Left lung (tissue), 10 donors: ENCODE measurements around the gene KRTAP19-6. TPM values are rescaled to one million over a fixed set of nuclear protein-coding genes. Genes with fewer than 3 reads are reported as not detected.
"Not testable (repeated sequence)": the region's sequence is repeated elsewhere in the genome, so short reads cannot be mapped to it uniquely, and the experiment has no call there.

Experiments
- ATAC-seq: fragments of 200-7000 bp; cut with Tn5 transposase; one replicate; pipeline ENCODE4 v1.9.1; 2020; ENCODE audit warnings: moderate library complexity
- DNase-seq, 4 donors: peaks; one replicate each; pipeline ENCODE4 v3.0.0-alpha.2; 2013 to 2020
- H3K27ac ChIP-seq, 2 donors: fragments of 200-600 bp; sonication (generic) in 1 of 2; one replicate each; pipeline versions ENCODE4 v1.5.0 to v1.8.0; 2020 to 2021
- H3K27me3 ChIP-seq, 2 donors: fragments of 200-600 bp; sonication (generic) in 1 of 2; one replicate each; pipeline versions ENCODE4 v1.5.0 to v1.8.0; 2020 to 2021
- H3K36me3 ChIP-seq, 2 donors: fragments of 200-600 bp; sonication (generic) in 1 of 2; one replicate each; pipeline versions ENCODE4 v1.5.0 to v1.8.0; 2020 to 2021
- H3K4me1 ChIP-seq, 2 donors: fragments of 200-600 bp; one replicate each; pipeline ENCODE4 v1.8.0; 2021
- H3K4me3 ChIP-seq, 2 donors: fragments of 200-600 bp; sonication (generic) in 1 of 2; one replicate each; pipeline versions ENCODE4 v1.5.0 to v1.8.0; 2020 to 2021; ENCODE audit warnings: mild to moderate bottlenecking in 1 of 2
- H3K9me3 ChIP-seq, 2 donors: fragments of 200-600 bp; sonication (generic) in 1 of 2; one replicate each; pipeline versions ENCODE4 v1.5.0 to v1.8.0; 2020 to 2021
- CTCF ChIP-seq, 2 donors: fragments of 200-600 bp; sonication (generic) in 1 of 2; IDR thresholded peaks; one replicate each; pipeline versions ENCODE4 v1.5.0 to v1.8.0; 2021; ENCODE audit warnings: antibody characterized with exemption in 2 of 2
- intact Hi-C, 2 donors: fragments of 100-400 bp; cut with DNase I; formaldehyde crosslinking; loops; one replicate each; pipeline versions ENCODE4 v1.11.2 to v1.14.2; 2022
- polyA plus RNA-seq, 6 donors: library from polyadenylated mRNA; unstranded; fragments of 120-200 nt; gene quantifications; one replicate each; pipeline ENCODE4 v1.2.1, GENCODE V29; 2013; ENCODE audit not compliant: insufficient read length in 6 of 6
- total RNA-seq, 2 donors: library from RNA; stranded (reverse); fragmentation: NEBNext Ultra II Directional; extraction: Animal tissue kit (Norgen Biotek cat#: 25700); gene quantifications; one replicate each; pipeline ENCODE4 v1.2.1, GENCODE V29; 2021
- donor health status: DM: no; HTN: yes; CAD: no.
- donor health status: DM: no; HTN: no; CAD: no.

The KRTAP19-6 gene
- total and polyA plus RNA-seq, 8 donors, result not detected

- H3K4me1 ChIP-seq, intact Hi-C loops, H3K36me3 ChIP-seq, H3K9me3 ChIP-seq, H3K27me3 ChIP-seq, H3K4me3 ChIP-seq, DNase-seq, H3K27ac ChIP-seq, ATAC-seq: not testable (repeated sequence)
- peak in 1 of 2 donors; percentile 27 for TF ChIP-seq CTCF (IDR thresholded peaks at IDR 0.05)
Measured at GRCh38 chr21:30505621-30506205, 36.0 kb downstream of the KRTAP19-6 start.

- ATAC-seq (no peak), DNase-seq (no peak)
- H3K27me3 ChIP-seq, result no peaks in the 10 kb centered on the region
- intact Hi-C loops, result no loop called here
- H3K36me3 ChIP-seq, result no peaks in the 10 kb centered on the region
- no peak for TF ChIP-seq CTCF (IDR thresholded peaks at IDR 0.05)
- no peak within 1 kb of the TSS for H3K27ac ChIP-seq
- no peaks in the 10 kb centered on the region for H3K4me1 ChIP-seq
- no peak within 1 kb of the TSS for H3K4me3 ChIP-seq
- no peaks in the 10 kb centered on the region for H3K9me3 ChIP-seq
Measured at GRCh38 chr21:30502041-30502440, 39.6 kb downstream of the KRTAP19-6 start, which contains the start of gene KRTAP19-5. TSS of gene KRTAP19-5 (minus strand) at chr21:30502141. CDS start at chr21:30502090, 51 bp downstream.

GRCh38 chr21:30497065-30497464 lies 44.6 kb downstream of the KRTAP19-6 start, which contains the start of gene KRTAP19-4:
TSS of gene KRTAP19-4 (minus strand) at chr21:30497165. CDS start at chr21:30497110, 55 bp downstream.
- H3K27me3 ChIP-seq, result no peaks in the 10 kb centered on the region
- no peaks in the 10 kb centered on the region for H3K4me1 ChIP-seq
- intact Hi-C loops, result no loop called here
- peaks cover 0 to 11% of the 10 kb centered on the region in 2 donors for H3K9me3 ChIP-seq
- ATAC-seq (no peak), DNase-seq (no peak)
- H3K4me3 ChIP-seq, result no peak within 1 kb of the TSS
- H3K27ac ChIP-seq, result no peak within 1 kb of the TSS
- H3K36me3 ChIP-seq, result no peaks in the 10 kb centered on the region
- no peak for TF ChIP-seq CTCF (IDR thresholded peaks at IDR 0.05)

- Histone ChIP-seq H3K4me1 (no peaks in the 10 kb centered on the region), H3K36me3 (no peaks in the 10 kb centered on the region), H3K4me3 (no peak within 1 kb of the TSS), H3K27ac (no peak within 1 kb of the TSS), H3K9me3 (peaks cover 0 to 16% of the 10 kb centered on the region in 2 donors), H3K27me3 (no peaks in the 10 kb centered on the region)
- no peak for ATAC-seq
- intact Hi-C loops, result no loop called here
- no peak for TF ChIP-seq CTCF (IDR thresholded peaks at IDR 0.05)
- DNase-seq, result no peak
Measured at GRCh38 chr21:30491963-30492428, 49.7 kb downstream of the KRTAP19-6 start, which contains the start of gene KRTAP19-3. TSS of gene KRTAP19-3 (minus strand) at chr21:30492013. CDS start at chr21:30491957, 56 bp downstream.

Other genes starting within 250 kb of the KRTAP19-6 start
- not detected for gene KRTAP26-1, start 221.5 kb downstream of the KRTAP19-6 start, total RNA-seq
- gene KRTAP26-1, start 221.5 kb downstream of the KRTAP19-6 start, polyA plus RNA-seq, result not detected
- not detected for gene KRTAP27-1, start 204.2 kb downstream of the KRTAP19-6 start, total RNA-seq
- not detected for gene KRTAP27-1, start 204.2 kb downstream of the KRTAP19-6 start, polyA plus RNA-seq
- not detected for gene KRTAP23-1, start 193.3 kb downstream of the KRTAP19-6 start, total RNA-seq
- gene KRTAP23-1, start 193.3 kb downstream of the KRTAP19-6 start, polyA plus RNA-seq, result not detected
- gene KRTAP13-2, start 169.6 kb downstream of the KRTAP19-6 start, total RNA-seq, result not detected
- gene KRTAP13-2, start 169.6 kb downstream of the KRTAP19-6 start, polyA plus RNA-seq, result not detected
- not detected for gene KRTAP13-1, start 145.8 kb downstream of the KRTAP19-6 start, total RNA-seq
- not detected for gene KRTAP13-1, start 145.8 kb downstream of the KRTAP19-6 start, polyA plus RNA-seq
- gene KRTAP13-3, start 115.9 kb downstream of the KRTAP19-6 start, total RNA-seq, result not detected
- not detected for gene KRTAP13-3, start 115.9 kb downstream of the KRTAP19-6 start, polyA plus RNA-seq
- not detected for gene KRTAP13-4, start 111.6 kb downstream of the KRTAP19-6 start, total RNA-seq
- not detected for gene KRTAP13-4, start 111.6 kb downstream of the KRTAP19-6 start, polyA plus RNA-seq
- not detected for gene KRTAP15-1, start 101.6 kb downstream of the KRTAP19-6 start, total RNA-seq
- not detected for gene KRTAP15-1, start 101.6 kb downstream of the KRTAP19-6 start, polyA plus RNA-seq
- not detected for gene KRTAP19-1, start 61.5 kb downstream of the KRTAP19-6 start, total RNA-seq
- gene KRTAP19-1, start 61.5 kb downstream of the KRTAP19-6 start, polyA plus RNA-seq, result not detected
- not detected for gene KRTAP19-2, start 54.4 kb downstream of the KRTAP19-6 start, total RNA-seq
- not detected for gene KRTAP19-2, start 54.4 kb downstream of the KRTAP19-6 start, polyA plus RNA-seq
- gene KRTAP19-3, start 49.9 kb downstream of the KRTAP19-6 start, total RNA-seq, result not detected
- gene KRTAP19-3, start 49.9 kb downstream of the KRTAP19-6 start, polyA plus RNA-seq, result not detected
- gene KRTAP19-4, start 44.7 kb downstream of the KRTAP19-6 start, total RNA-seq, result not detected
- gene KRTAP19-4, start 44.7 kb downstream of the KRTAP19-6 start, polyA plus RNA-seq, result not detected
- not detected for gene KRTAP19-5, start 39.7 kb downstream of the KRTAP19-6 start, total RNA-seq
- gene KRTAP19-5, start 39.7 kb downstream of the KRTAP19-6 start, polyA plus RNA-seq, result not detected
- not detected for gene KRTAP19-7, start 19.4 kb upstream of the KRTAP19-6 start, total RNA-seq
- gene KRTAP19-7, start 19.4 kb upstream of the KRTAP19-6 start, polyA plus RNA-seq, result not detected
- gene KRTAP22-2, start 48.5 kb upstream of the KRTAP19-6 start, total RNA-seq, result not detected
- gene KRTAP22-2, start 48.5 kb upstream of the KRTAP19-6 start, polyA plus RNA-seq, result not detected
- not detected for gene KRTAP6-3, start 50.6 kb upstream of the KRTAP19-6 start, total RNA-seq
- gene KRTAP6-3, start 50.6 kb upstream of the KRTAP19-6 start, polyA plus RNA-seq, result not detected
- not detected for gene KRTAP6-2, start 57.0 kb upstream of the KRTAP19-6 start, total RNA-seq
- gene KRTAP6-2, start 57.0 kb upstream of the KRTAP19-6 start, polyA plus RNA-seq, result not detected
- not detected for gene KRTAP22-1, start 59.2 kb upstream of the KRTAP19-6 start, total RNA-seq
- gene KRTAP22-1, start 59.2 kb upstream of the KRTAP19-6 start, polyA plus RNA-seq, result not detected
- not detected for gene KRTAP6-1, start 72.1 kb upstream of the KRTAP19-6 start, total RNA-seq
- not detected for gene KRTAP6-1, start 72.1 kb upstream of the KRTAP19-6 start, polyA plus RNA-seq
- not detected for gene KRTAP20-1, start 74.6 kb upstream of the KRTAP19-6 start, total RNA-seq
- not detected for gene KRTAP20-1, start 74.6 kb upstream of the KRTAP19-6 start, polyA plus RNA-seq
- not detected for gene KRTAP20-4, start 78.8 kb upstream of the KRTAP19-6 start, total RNA-seq
- not detected for gene KRTAP20-4, start 78.8 kb upstream of the KRTAP19-6 start, polyA plus RNA-seq
- not detected for gene KRTAP20-2, start 93.3 kb upstream of the KRTAP19-6 start, total RNA-seq
- not detected for gene KRTAP20-2, start 93.3 kb upstream of the KRTAP19-6 start, polyA plus RNA-seq
- not detected for gene KRTAP20-3, start 101.0 kb upstream of the KRTAP19-6 start, total RNA-seq
- gene KRTAP20-3, start 101.0 kb upstream of the KRTAP19-6 start, polyA plus RNA-seq, result not detected
- not detected for gene KRTAP21-3, start 176.9 kb upstream of the KRTAP19-6 start, total RNA-seq
- gene KRTAP21-3, start 176.9 kb upstream of the KRTAP19-6 start, polyA plus RNA-seq, result not detected
- gene KRTAP21-2, start 205.4 kb upstream of the KRTAP19-6 start, total RNA-seq, result not detected
- not detected for gene KRTAP21-2, start 205.4 kb upstream of the KRTAP19-6 start, polyA plus RNA-seq
- not detected for gene KRTAP21-1, start 213.6 kb upstream of the KRTAP19-6 start, total RNA-seq
- gene KRTAP21-1, start 213.6 kb upstream of the KRTAP19-6 start, polyA plus RNA-seq, result not detected